Psoas muscle (tissue), 8 donors: ENCODE data around the gene BPIFA2. TPM values are rescaled to one million over a fixed set of nuclear protein-coding genes. Genes with fewer than 3 reads are reported as not detected.

Experiments used
- ATAC-seq, 4 donors: fragments of 200-7000 bp; cut with Tn5 transposase; one replicate each; pipeline ENCODE4 v1.9.1; 2020; ENCODE audit warnings: moderate library complexity in 3 of 4, mild to moderate bottlenecking in 2 of 4
- DNase-seq, 2 donors: peaks; one replicate each; pipeline ENCODE4 v3.0.0-alpha.2; 2020
- H3K27ac ChIP-seq: fragments of 200-600 bp; one replicate; pipeline ENCODE4 v1.8.0; 2022
- H3K27me3 ChIP-seq, 3 donors: fragments of 200-600 bp in 1 of 3; one replicate each; pipeline versions ENCODE4 v1.6.1 to v1.8.0; 2013 to 2022; ENCODE audit warnings: low read length in 2 of 3, mild to moderate bottlenecking in 2 of 3, moderate library complexity in 1 of 3; ENCODE audit not compliant: insufficient read depth in 3 of 3
- H3K36me3 ChIP-seq, 2 donors: fragments of 200-600 bp in 1 of 2; one replicate each; pipeline versions ENCODE4 v1.6.1 to v1.8.0; 2013 to 2022; ENCODE audit warnings: low read depth in 1 of 2, mild to moderate bottlenecking in 1 of 2, moderate library complexity in 1 of 2; ENCODE audit not compliant: insufficient read depth in 1 of 2
- H3K4me1 ChIP-seq: fragments of 200-600 bp; one replicate; pipeline ENCODE4 v1.8.0; 2022
- H3K4me3 ChIP-seq: fragments of 200-600 bp; one replicate; pipeline ENCODE4 v1.8.0; 2022; ENCODE audit warnings: mild to moderate bottlenecking
- H3K9me3 ChIP-seq: fragments of 200-600 bp; one replicate; pipeline ENCODE4 v1.8.0; 2022
- CTCF ChIP-seq: fragments of 200-600 bp; IDR thresholded peaks from one replicate; pipeline ENCODE4 v1.8.0; 2022; ENCODE audit warnings: antibody characterized with exemption
- WGBS, 3 donors: extraction: QIAGEN DNeasy Blood & Tissue Kit; methylation state at CpG; one replicate each; pipeline versions ENCODE4 v1.1.6 to v1.1.7; 2013; 5-methylcytosine and 5-hydroxymethylcytosine counted together
- intact Hi-C, 2 donors: fragments of 100-400 bp; cut with DNase I; formaldehyde crosslinking; loops; one replicate each; pipeline versions ENCODE4 v1.11.0 to v1.14.2; 2022
- polyA plus RNA-seq, 3 donors: library from polyadenylated mRNA; stranded (reverse); fragments of 200-250 nt; gene quantifications; one replicate each; pipeline ENCODE4 v1.2.3, GENCODE V29; 2013
- total RNA-seq, 4 donors: library from RNA; stranded (reverse); fragmentation: NEBNext Ultra II Directional in 2 of 4; extraction: Animal tissue kit (Norgen Biotek cat#: 25700) in 2 of 4; gene quantifications; one replicate each; pipeline versions ENCODE4 v1.2.1 to v1.2.4, GENCODE V29; 2021 to 2023
- donor health status: healthy with polysubstance abuse.
- donor health status: DM: no; HTN: no; CAD: no; lungs with moderate emphysema.
- donor health status: Bipolar disorder and iron deficiency.
- donor health status: healthy.
- donor health status: DM: yes; HTN: yes; CAD: no.
- donor health status: DM: no; HTN: no; CAD: no.
- donor health status: DM: no; HTN: no; CAD: no.
- donor health status: DM: yes; HTN: yes; CAD: no.

BPIFA2 gene
- total and polyA plus RNA-seq, 7 donors: not detected

- DNase-seq: no peak
- no peak for TF ChIP-seq CTCF
- H3K9me3 ChIP-seq: peaks cover 22% of the 10 kb centered on the region
- H3K36me3 ChIP-seq: no peaks in the 10 kb centered on the region
- intact Hi-C loops: loop anchor here in 1 of 2 donors (10.0 kb wide), 1 partner anchor 62 kb away; no protein-coding TSS in a partner anchor
- whole genome bisulfite sequencing, 3 donors: 77 to 88% (median 78%) methylated on average over 8 of the region's 8 CpGs
- no peak overlapping the region for H3K27ac ChIP-seq
- no peaks in the 10 kb centered on the region for H3K4me1 ChIP-seq
- peaks cover 0 to 3% (median 0%) of the 10 kb centered on the region in 3 donors for H3K27me3 ChIP-seq
- ATAC-seq: no peak
- no peak overlapping the region for H3K4me3 ChIP-seq
Observed at GRCh38 chr20:33166533-33167113, 1.3 kb upstream of the BPIFA2 start.

- no peak overlapping the region for H3K4me3 ChIP-seq
- H3K36me3 ChIP-seq: no peaks in the 10 kb centered on the region
- ATAC-seq (no peak), DNase-seq (no peak)
- peaks cover 22% of the 10 kb centered on the region for H3K9me3 ChIP-seq
- TF ChIP-seq CTCF: peak; percentile 52
- H3K27ac ChIP-seq: no peak overlapping the region
- peaks cover 0 to 3% (median 0%) of the 10 kb centered on the region in 3 donors for H3K27me3 ChIP-seq
- intact Hi-C loops: loop anchor here in 1 of 2 donors (10.0 kb wide), 1 partner anchor 64 kb away; no protein-coding TSS in a partner anchor
- WGBS, 3 donors: 49 to 50% (median 50%) methylated on average over 8 of the region's 8 CpGs
- H3K4me1 ChIP-seq: no peaks in the 10 kb centered on the region
Observed at GRCh38 chr20:33169176-33169794, 1.3 kb downstream of the BPIFA2 start.

GRCh38 chr20:33172781-33173180 is 4.8 kb downstream of the BPIFA2 start:
- ATAC-seq (no peak), DNase-seq (no peak)
- peaks cover 0 to 1% (median 0%) of the 10 kb centered on the region in 3 donors for H3K27me3 ChIP-seq
- no peak overlapping the region for H3K4me3 ChIP-seq
- no peaks in the 10 kb centered on the region for H3K36me3 ChIP-seq
- H3K27ac ChIP-seq: no peak overlapping the region
- intact Hi-C loops: no loop called here
- H3K9me3 ChIP-seq: peaks cover 22% of the 10 kb centered on the region
- no peaks in the 10 kb centered on the region for H3K4me1 ChIP-seq
- 53 to 57% (median 55%) methylated on average over 7 of the region's 7 CpGs for WGBS, 3 donors
- TF ChIP-seq CTCF: no peak

- H3K4me1 ChIP-seq: no peaks in the 10 kb centered on the region
- peaks cover 5% of the 10 kb centered on the region for H3K9me3 ChIP-seq
- intact Hi-C loops: no loop called here
- H3K36me3 ChIP-seq: no peaks in the 10 kb centered on the region
- no peaks in the 10 kb centered on the region for H3K27me3 ChIP-seq
- ATAC-seq (no peak), DNase-seq (no peak)
- no peak for TF ChIP-seq CTCF
- no peak overlapping the region for H3K4me3 ChIP-seq
- WGBS, 3 donors: 72 to 84% (median 76%) methylated on average over 3 of the region's 3 CpGs
- H3K27ac ChIP-seq: no peak overlapping the region
Observed at GRCh38 chr20:33175123-33175522, 7.2 kb downstream of the BPIFA2 start.
